Keratinocyte (primary cell): ENCODE results near the gene GPHA2. TPM values are rescaled to one million over a fixed set of nuclear protein-coding genes. Genes with fewer than 3 reads are reported as not detected.

ENCODE experiments used
- DNase-seq: peaks from one replicate; pipeline ENCODE4 v3.0.0-alpha.2; 2011; ENCODE audit warnings: low read depth, missing footprints, low spot score
- FAIRE-seq: peaks from 2 replicates; lab custom pipeline; 2011; peaks lifted over from hg19 to GRCh38; lab: Jason Lieb, UNC
- H2AFZ ChIP-seq: 2 replicates; pipeline ENCODE4 v1.6.0; 2012; ENCODE audit warnings: low read length, control low read depth, inconsistent platforms; ENCODE audit not compliant: control insufficient read depth
- H3K27ac ChIP-seq: 2 replicates; pipeline ENCODE4 v1.5.1; 2011; ENCODE audit warnings: low read length; ENCODE audit not compliant: control insufficient read depth, insufficient read depth
- H3K27me3 ChIP-seq: 3 replicates; pipeline ENCODE4 v1.6.0; 2011; ENCODE audit warnings: low read length; ENCODE audit not compliant: control insufficient read depth, insufficient read depth; ENCODE audit errors: extremely low read depth
- H3K36me3 ChIP-seq, 2 experiments: 2 replicates in 1 of 2; 3 replicates in 1 of 2; pipeline ENCODE4 v1.5.1; 2011; ENCODE audit warnings: low read length in 2 of 2, mild to moderate bottlenecking in 1 of 2; ENCODE audit not compliant: control insufficient read depth in 2 of 2, insufficient read depth in 2 of 2; ENCODE audit errors: extremely low read depth in 1 of 2
- H3K4me1 ChIP-seq: 3 replicates; pipeline ENCODE4 v1.5.1; 2011; ENCODE audit warnings: low read length; ENCODE audit not compliant: control insufficient read depth, insufficient read depth; ENCODE audit errors: extremely low read depth
- H3K4me2 ChIP-seq: 3 replicates; pipeline ENCODE4 v1.6.0; 2011; ENCODE audit warnings: low read depth, low read length; ENCODE audit not compliant: control insufficient read depth, insufficient read depth; ENCODE audit errors: extremely low read depth
- H3K4me3 ChIP-seq, 3 experiments: fragments of 200-600 bp in 1 of 3; sonication (generic) in 1 of 3; 2 replicates in 2 of 3; 3 replicates in 1 of 3; pipeline ENCODE4 v1.5.1; 2011 to 2016; ENCODE audit warnings: low read length in 3 of 3, mild to moderate bottlenecking in 3 of 3, control low read depth in 2 of 3, inconsistent platforms in 1 of 3, low read depth in 1 of 3, mixed read lengths in 1 of 3, mixed run types in 1 of 3, moderate library complexity in 1 of 3; ENCODE audit not compliant: control insufficient read depth in 2 of 3, insufficient read depth in 2 of 3; ENCODE audit errors: extremely low read depth in 1 of 3
- H3K79me2 ChIP-seq: 2 replicates; pipeline ENCODE4 v1.6.0; 2012; ENCODE audit warnings: low read length; ENCODE audit not compliant: control insufficient read depth, insufficient read depth
- H3K9ac ChIP-seq: 3 replicates; pipeline ENCODE4 v1.6.0; 2011; ENCODE audit warnings: low read length; ENCODE audit not compliant: control insufficient read depth, insufficient read depth; ENCODE audit errors: extremely low read depth
- H3K9me1 ChIP-seq: 3 replicates; pipeline ENCODE4 v1.6.0; 2011; ENCODE audit warnings: low read length; ENCODE audit not compliant: control insufficient read depth, insufficient read depth; ENCODE audit errors: extremely low read depth
- H3K9me3 ChIP-seq: 2 replicates; pipeline ENCODE4 v1.5.1; 2012; ENCODE audit warnings: low read depth, low read length; ENCODE audit not compliant: control insufficient read depth
- H4K20me1 ChIP-seq: 3 replicates; pipeline ENCODE4 v1.6.0; 2011; ENCODE audit warnings: low read length; ENCODE audit not compliant: control insufficient read depth, insufficient read depth; ENCODE audit errors: extremely low read depth
- EZH2 ChIP-seq: IDR thresholded peaks from one replicate; pipeline ENCODE4 v1.6.1; 2012; ENCODE audit warnings: inconsistent platforms, mild to moderate bottlenecking, low read length, moderate library complexity
- dilution Hi-C: fragments of 300-500 bp; cut with MboI; formaldehyde crosslinking; loops from one replicate; pipeline ENCODE4 v1.7.0; 2020; ENCODE audit warnings: low sequenced_read_pairs; ENCODE audit not compliant: extremely low pct_ligation_motif_present
- polyA plus RNA-seq, 5 experiments: library from polyadenylated mRNA; depleted of rRNA in 3 of 5; stranded (reverse) in 3 of 5; stranded (forward) in 1 of 5; unstranded in 1 of 5; fragments of >200 nt; gene quantifications; 1 replicate in 1 of 5; 2 replicates in 3 of 5; 3 replicates in 1 of 5; pipeline versions ENCODE4 v1.2.1 to v1.2.3, GENCODE V29; 2011 to 2012; ENCODE audit warnings: missing spikeins in 2 of 5, low read depth in 1 of 5, low replicate concordance in 1 of 5
- TF ChIP-seq, protein P1 (sequence below), 3 experiments: IDR thresholded peaks in 1 of 3; conservative IDR thresholded peaks in 1 of 3; optimal IDR thresholded peaks in 1 of 3; 2 replicates in 2 of 3; 3 replicates in 1 of 3; pipeline versions ENCODE3 to v1.5.1; 2011; ENCODE audit warnings: low read length in 3 of 3, mild to moderate bottlenecking in 3 of 3, moderate library complexity in 2 of 3, control low read depth in 1 of 3, inconsistent platforms in 1 of 3; ENCODE audit not compliant: insufficient read depth in 2 of 3; ENCODE audit errors: extremely low read depth in 1 of 3

GPHA2 gene
- polyA plus RNA-seq, 1 donor (not counting 4 experiments of a cell fraction or from before 2014, with no cell fraction given) = 0.08 TPM

DNA sequence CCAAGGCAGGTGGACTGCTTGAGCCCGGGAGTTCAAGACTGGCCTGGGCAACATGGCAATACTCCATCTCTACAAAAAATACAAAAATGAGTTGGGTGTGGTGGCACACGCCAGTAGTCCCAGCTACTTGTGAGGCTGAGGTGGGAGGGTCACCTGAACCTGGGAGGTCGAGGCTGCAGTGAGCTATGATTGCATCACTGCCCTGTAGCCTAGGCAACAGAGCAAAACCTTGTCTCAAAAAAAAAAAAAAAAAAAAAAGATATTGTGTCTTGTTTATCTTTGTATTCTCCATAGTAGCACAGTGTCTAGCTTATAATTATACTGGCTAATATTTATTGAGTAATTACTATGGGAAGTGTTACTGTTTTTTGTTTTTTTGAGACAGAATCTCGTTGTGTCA, 15.8 kb upstream of the GPHA2 start:
- DNase-seq = no peak
- H3K4me1 ChIP-seq = no peaks in the 10 kb centered on the region
- H3K9ac ChIP-seq = no peak overlapping the region
- no peaks in the 10 kb centered on the region for H3K9me1 ChIP-seq
- H3K4me3 ChIP-seq = no peak overlapping the region
- TF ChIP-seq, protein P1, sequence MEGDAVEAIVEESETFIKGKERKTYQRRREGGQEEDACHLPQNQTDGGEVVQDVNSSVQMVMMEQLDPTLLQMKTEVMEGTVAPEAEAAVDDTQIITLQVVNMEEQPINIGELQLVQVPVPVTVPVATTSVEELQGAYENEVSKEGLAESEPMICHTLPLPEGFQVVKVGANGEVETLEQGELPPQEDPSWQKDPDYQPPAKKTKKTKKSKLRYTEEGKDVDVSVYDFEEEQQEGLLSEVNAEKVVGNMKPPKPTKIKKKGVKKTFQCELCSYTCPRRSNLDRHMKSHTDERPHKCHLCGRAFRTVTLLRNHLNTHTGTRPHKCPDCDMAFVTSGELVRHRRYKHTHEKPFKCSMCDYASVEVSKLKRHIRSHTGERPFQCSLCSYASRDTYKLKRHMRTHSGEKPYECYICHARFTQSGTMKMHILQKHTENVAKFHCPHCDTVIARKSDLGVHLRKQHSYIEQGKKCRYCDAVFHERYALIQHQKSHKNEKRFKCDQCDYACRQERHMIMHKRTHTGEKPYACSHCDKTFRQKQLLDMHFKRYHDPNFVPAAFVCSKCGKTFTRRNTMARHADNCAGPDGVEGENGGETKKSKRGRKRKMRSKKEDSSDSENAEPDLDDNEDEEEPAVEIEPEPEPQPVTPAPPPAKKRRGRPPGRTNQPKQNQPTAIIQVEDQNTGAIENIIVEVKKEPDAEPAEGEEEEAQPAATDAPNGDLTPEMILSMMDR (optimal IDR thresholded peaks at IDR 0.05 in 1 of 3, IDR thresholded peaks at IDR 0.05 in 1 of 3, conservative IDR thresholded peaks at IDR 0.05 in 1 of 3; ENCODE audit: extremely low read depth in 1 of 3, insufficient read depth in 2 of 3, low read length in 3 of 3) = no peak
- TF ChIP-seq EZH2 = no peak
- no peak overlapping the region for H2AFZ ChIP-seq
- H3K79me2 ChIP-seq = no peaks in the 10 kb centered on the region
- FAIRE-seq = no peak
- H3K9me3 ChIP-seq = no peaks in the 10 kb centered on the region
- no peaks in the 10 kb centered on the region for H4K20me1 ChIP-seq
- H3K27ac ChIP-seq = no peak overlapping the region
- no peaks in the 10 kb centered on the region for H3K27me3 ChIP-seq
- H3K4me2 ChIP-seq = no peak overlapping the region
- dilution Hi-C loops = no loop called here
- no peaks in the 10 kb centered on the region for H3K36me3 ChIP-seq

DNA sequence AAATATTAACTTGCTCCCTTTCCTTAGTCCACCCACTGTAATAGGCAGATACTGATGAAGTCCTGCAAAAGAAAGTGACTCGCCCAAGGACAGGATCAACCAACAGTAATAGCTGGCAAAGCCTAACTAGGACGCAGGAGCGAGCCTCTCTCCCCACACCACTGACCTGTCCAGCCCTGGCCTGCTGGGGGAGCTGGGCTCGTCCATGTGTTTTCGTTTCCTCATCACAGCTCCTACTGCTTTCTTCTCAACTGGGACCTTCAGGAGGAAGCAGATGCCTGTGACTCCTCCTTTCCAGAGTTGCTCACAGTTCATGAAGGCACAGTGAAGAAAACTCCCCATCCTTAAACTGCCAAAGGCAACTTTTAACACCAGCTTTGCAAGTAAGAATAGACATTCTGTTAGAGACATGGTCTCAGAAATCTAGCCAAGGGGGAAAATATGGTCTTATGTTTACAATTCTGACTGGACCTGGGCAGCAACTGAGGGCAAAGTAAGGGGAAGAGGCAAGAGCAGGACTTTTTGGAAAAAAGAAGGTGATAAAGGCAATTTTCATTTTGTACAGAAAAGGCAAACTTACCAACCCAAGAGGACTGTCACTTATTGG, 11.6 kb upstream of the GPHA2 start:
- FAIRE-seq = no peak
- Histone ChIP-seq H3K4me2 (no peak overlapping the region), H3K4me1 (no peaks in the 10 kb centered on the region), H2AFZ (no peak overlapping the region), H3K27ac (no peak overlapping the region), H3K27me3 (no peaks in the 10 kb centered on the region), H3K4me3 (no peak overlapping the region), H3K79me2 (no peaks in the 10 kb centered on the region), H3K36me3 (no peaks in the 10 kb centered on the region), H3K9me1 (no peaks in the 10 kb centered on the region), H3K9ac (no peak overlapping the region), H3K9me3 (no peaks in the 10 kb centered on the region), H4K20me1 (no peaks in the 10 kb centered on the region)
- dilution Hi-C loops = no loop called here
- TF ChIP-seq EZH2 = no peak
- TF ChIP-seq, protein P1 (optimal IDR thresholded peaks at IDR 0.05 in 1 of 3, IDR thresholded peaks at IDR 0.05 in 1 of 3, conservative IDR thresholded peaks at IDR 0.05 in 1 of 3; ENCODE audit: extremely low read depth in 1 of 3, insufficient read depth in 2 of 3, low read length in 3 of 3) = no peak
- no peak for DNase-seq
